Transverse colon (tissue), 3 donors: ENCODE measurements around the gene CNTN5.

Experiments used
- POLR2A ChIP-seq: fragments of 450-650 bp; IDR thresholded peaks from one replicate; pipeline ENCODE4 v1.6.1; 2016; ENCODE audit warnings: antibody characterized with exemption, mild to moderate bottlenecking, moderate library complexity
- TF ChIP-seq, protein P1 (sequence below), 5 experiments: fragments of 200-600 bp in 3 of 5; fragments of 450-650 bp in 2 of 5; sonication (generic) in 3 of 5; IDR thresholded peaks; 1 replicate in 2 of 5; 2 replicates in 3 of 5; pipeline ENCODE4 v1.5.1; 2016 to 2017; ENCODE audit warnings: antibody characterized with exemption in 5 of 5, inconsistent platforms in 3 of 5, mild to moderate bottlenecking in 2 of 5, moderate library complexity in 1 of 5

DNA sequence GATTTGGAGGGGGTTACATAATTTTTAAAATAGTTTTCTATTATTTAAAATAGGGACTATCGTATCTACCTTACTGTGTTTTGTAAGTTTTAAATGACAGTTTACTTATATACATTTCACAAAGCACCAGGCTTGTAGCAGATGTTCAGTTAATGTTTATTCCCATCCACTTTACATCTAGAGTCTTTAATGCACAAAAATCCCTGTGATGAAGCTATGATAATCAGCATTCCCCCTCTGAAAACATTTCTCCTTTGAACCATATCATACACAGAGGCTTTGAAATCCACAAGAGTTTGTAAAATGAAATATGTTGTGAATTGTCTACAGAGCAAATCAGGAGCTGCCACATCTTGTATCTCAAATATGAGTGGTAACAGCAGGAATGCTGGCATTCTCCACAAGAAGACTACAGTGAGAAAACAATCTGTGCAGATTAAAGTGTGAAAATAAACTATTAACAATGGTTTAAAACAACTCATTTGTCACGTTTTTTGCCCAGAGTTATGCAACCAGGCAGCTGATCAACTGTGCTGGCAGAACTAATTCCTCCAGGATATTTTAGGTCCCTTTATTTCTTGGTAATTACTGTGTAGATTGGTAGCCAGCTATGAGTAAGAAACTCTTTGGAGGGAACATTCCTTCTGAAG is 967.2 kb downstream of the CNTN5 start:
- TF ChIP-seq, protein P1, sequence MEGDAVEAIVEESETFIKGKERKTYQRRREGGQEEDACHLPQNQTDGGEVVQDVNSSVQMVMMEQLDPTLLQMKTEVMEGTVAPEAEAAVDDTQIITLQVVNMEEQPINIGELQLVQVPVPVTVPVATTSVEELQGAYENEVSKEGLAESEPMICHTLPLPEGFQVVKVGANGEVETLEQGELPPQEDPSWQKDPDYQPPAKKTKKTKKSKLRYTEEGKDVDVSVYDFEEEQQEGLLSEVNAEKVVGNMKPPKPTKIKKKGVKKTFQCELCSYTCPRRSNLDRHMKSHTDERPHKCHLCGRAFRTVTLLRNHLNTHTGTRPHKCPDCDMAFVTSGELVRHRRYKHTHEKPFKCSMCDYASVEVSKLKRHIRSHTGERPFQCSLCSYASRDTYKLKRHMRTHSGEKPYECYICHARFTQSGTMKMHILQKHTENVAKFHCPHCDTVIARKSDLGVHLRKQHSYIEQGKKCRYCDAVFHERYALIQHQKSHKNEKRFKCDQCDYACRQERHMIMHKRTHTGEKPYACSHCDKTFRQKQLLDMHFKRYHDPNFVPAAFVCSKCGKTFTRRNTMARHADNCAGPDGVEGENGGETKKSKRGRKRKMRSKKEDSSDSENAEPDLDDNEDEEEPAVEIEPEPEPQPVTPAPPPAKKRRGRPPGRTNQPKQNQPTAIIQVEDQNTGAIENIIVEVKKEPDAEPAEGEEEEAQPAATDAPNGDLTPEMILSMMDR (IDR thresholded peaks at IDR 0.05) = no peak
- no peak for TF ChIP-seq POLR2A
